Non-pigmented ciliary epithelial cell (primary cell): ENCODE data around the gene MMP15.

ENCODE experiments used
- DNase-seq: peaks from one replicate; pipeline ENCODE4 v3.0.0-alpha.2; 2010; ENCODE audit warnings: low read depth

Gene MMP15

GRCh38 chr16:58019866-58020538 is 5.6 kb upstream of the MMP15 start:
- no peak for DNase-seq

- no peak for DNase-seq
Observed at GRCh38 chr16:58020628-58021521, 4.7 kb upstream of the MMP15 start.

GRCh38 chr16:58021661-58022551 is 3.6 kb upstream of the MMP15 start:
- no peak for DNase-seq

GRCh38 chr16:58022601-58023371 is 2.8 kb upstream of the MMP15 start:
- DNase-seq, result no peak

GRCh38 chr16:58024486-58025350 is 836 bp upstream of the MMP15 start:
- no peak for DNase-seq

- no peak for DNase-seq
Observed at GRCh38 chr16:58026139-58026704, 668 bp downstream of the MMP15 start.

- no peak for DNase-seq
Observed at GRCh38 chr16:58026705-58027160, 1.2 kb downstream of the MMP15 start.

- no peak for DNase-seq
Observed at GRCh38 chr16:58027161-58027915, 1.8 kb downstream of the MMP15 start.

GRCh38 chr16:58027916-58028455 is 2.4 kb downstream of the MMP15 start:
- DNase-seq, result no peak

- no peak for DNase-seq
Observed at GRCh38 chr16:58028541-58029070, 3.1 kb downstream of the MMP15 start.

GRCh38 chr16:58029410-58029809 is 3.9 kb downstream of the MMP15 start:
- DNase-seq, result no peak

- DNase-seq, result no peak
Observed at GRCh38 chr16:58030136-58030840, 4.7 kb downstream of the MMP15 start.

- DNase-seq, result no peak
Observed at GRCh38 chr16:58031016-58031800, 5.7 kb downstream of the MMP15 start.

- DNase-seq, result no peak
Observed at GRCh38 chr16:58032710-58033293, 7.2 kb downstream of the MMP15 start.

GRCh38 chr16:58034128-58034685 is 8.7 kb downstream of the MMP15 start:
- no peak for DNase-seq

GRCh38 chr16:58034774-58035173 is 9.2 kb downstream of the MMP15 start:
- no peak for DNase-seq
